Measurements from ENCODE around the gene CDH10.

CDH10 gene

DNA sequence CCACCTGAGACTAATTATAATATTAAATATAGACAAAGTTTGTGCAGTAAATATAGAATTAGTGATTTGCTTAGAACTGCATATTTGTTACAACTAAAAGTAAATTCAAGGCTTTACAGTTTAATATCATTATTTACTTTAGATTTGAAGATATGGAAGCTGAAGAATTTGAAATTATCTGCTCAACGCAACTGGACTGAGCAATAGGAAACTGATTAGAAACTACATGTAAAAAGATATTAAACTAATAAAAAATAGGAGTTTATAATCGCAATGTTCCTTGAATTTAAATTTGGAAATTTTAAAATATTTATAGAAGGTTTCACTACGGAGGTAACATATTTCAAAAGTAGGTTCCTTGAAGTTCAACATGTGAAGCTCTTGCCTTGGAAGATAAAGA lies 55.2 kb downstream of the CDH10 start:
- Histone ChIP-seq H2AFZ (ENCODE audit: low read depth, low read length) (no peak overlapping the region), H3K9me3 (ENCODE audit: low read length) (no peaks in the 10 kb centered on the region), H3K4me1 (ENCODE audit: insufficient read depth, low read length) (no peaks in the 10 kb centered on the region), H3K27me3 (ENCODE audit: insufficient read depth, low read length) (no peaks in the 10 kb centered on the region), H3K36me3 (ENCODE audit: insufficient read depth, low read length) (no peaks in the 10 kb centered on the region), H3K4me3 (ENCODE audit: low read length) (no peak overlapping the region)

DNA sequence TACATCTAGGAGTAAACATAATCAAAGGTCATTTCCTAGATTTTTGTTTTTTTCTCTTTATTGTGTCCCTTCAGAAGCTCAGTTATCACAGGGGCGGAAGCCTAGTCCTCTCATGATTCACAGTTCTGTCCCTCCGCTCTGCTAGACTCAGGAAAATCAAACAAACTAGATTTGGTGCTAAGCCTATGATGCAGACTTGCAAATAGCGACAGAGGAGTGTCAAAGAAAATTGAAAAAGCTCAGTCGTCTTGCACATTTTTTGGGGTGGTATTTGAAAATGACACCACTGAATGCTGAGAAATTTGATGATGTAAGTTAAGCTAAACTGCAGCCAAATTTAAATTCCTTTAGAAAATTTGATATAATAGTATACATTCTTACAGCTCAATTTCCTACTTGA lies 59.0 kb downstream of the CDH10 start:
- Histone ChIP-seq H3K9me3 (ENCODE audit: low read length) (no peaks in the 10 kb centered on the region), H3K27me3 (ENCODE audit: insufficient read depth, low read length) (no peaks in the 10 kb centered on the region), H3K36me3 (ENCODE audit: insufficient read depth, low read length) (no peaks in the 10 kb centered on the region), H3K4me1 (ENCODE audit: insufficient read depth, low read length) (no peaks in the 10 kb centered on the region), H3K4me3 (ENCODE audit: low read length) (no peak overlapping the region), H2AFZ (ENCODE audit: low read depth, low read length) (no peak overlapping the region)

DNA sequence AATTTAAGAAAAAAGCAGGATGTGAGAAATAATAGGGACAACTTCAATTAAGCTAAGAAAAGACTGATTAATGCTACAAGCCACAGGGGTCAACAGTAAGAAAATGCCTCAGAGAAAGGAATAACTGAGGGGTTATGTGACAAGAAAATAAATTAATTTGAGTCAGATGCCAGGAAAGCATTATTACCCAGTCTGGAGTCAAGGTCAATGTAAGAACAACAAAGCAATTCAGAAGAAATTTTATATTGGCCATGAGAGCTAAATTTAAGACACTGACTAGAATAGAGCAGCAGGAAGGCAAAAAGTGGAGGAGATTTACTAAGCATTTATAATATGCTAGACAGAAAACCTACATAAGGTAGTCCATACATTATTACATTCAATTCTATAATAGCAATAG lies 73.5 kb downstream of the CDH10 start:
- no peaks in the 10 kb centered on the region for H3K9me3 ChIP-seq (ENCODE audit: low read length)
- no peaks in the 10 kb centered on the region for H3K36me3 ChIP-seq (ENCODE audit: insufficient read depth, low read length)
- H3K4me3 ChIP-seq (ENCODE audit: low read length): no peak overlapping the region
- H2AFZ ChIP-seq (ENCODE audit: low read depth, low read length): no peak overlapping the region
- peaks cover 2% of the 10 kb centered on the region for H3K4me1 ChIP-seq (ENCODE audit: insufficient read depth, low read length)
- H3K27me3 ChIP-seq (ENCODE audit: insufficient read depth, low read length): no peaks in the 10 kb centered on the region

DNA sequence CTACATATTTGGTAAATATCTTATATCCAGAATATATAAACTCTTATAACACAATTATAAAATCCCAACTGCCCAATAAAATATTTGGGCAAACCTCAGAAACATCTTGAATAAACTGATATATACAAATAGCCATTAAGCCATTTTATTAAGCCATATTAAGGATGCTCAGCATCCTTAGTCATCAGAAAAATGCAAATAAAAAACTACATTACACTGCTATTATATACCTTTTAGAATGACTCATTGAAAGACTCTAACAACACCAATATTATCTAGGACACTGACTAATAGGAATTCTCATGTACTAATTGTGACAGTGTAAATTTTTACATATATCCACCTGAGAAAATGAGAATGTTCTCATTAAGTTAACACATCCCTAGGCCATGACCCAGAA lies 77.8 kb downstream of the CDH10 start:
- no peak overlapping the region for H3K4me3 ChIP-seq (ENCODE audit: low read length)
- H3K4me1 ChIP-seq (ENCODE audit: insufficient read depth, low read length): peaks cover 2% of the 10 kb centered on the region
- no peaks in the 10 kb centered on the region for H3K27me3 ChIP-seq (ENCODE audit: insufficient read depth, low read length)
- no peaks in the 10 kb centered on the region for H3K36me3 ChIP-seq (ENCODE audit: insufficient read depth, low read length)
- H2AFZ ChIP-seq (ENCODE audit: low read depth, low read length): no peak overlapping the region
- H3K9me3 ChIP-seq (ENCODE audit: low read length): no peaks in the 10 kb centered on the region

DNA sequence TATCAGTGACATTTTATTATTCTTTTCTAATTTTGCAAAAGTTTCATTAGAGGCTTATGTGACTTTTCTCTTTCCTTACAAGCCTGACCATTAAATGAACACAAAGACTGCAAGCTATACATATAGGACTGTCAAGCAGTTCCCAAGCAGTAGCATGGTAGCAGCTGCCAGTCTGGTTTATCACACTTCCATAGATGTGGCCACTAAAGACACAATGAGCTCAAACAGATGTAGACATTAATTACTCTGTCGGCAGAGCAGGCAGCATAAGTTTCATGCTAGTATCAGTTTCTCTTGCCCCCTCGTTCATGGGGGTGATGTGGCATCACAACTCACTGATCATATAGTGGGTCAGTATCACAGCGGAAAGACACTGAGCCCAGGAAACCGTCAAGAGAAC lies 89.5 kb downstream of the CDH10 start:
- H3K9me3 ChIP-seq (ENCODE audit: low read length): no peaks in the 10 kb centered on the region
- H3K27me3 ChIP-seq (ENCODE audit: insufficient read depth, low read length): no peaks in the 10 kb centered on the region
- no peaks in the 10 kb centered on the region for H3K36me3 ChIP-seq (ENCODE audit: insufficient read depth, low read length)
- peaks cover 1% of the 10 kb centered on the region for H3K4me1 ChIP-seq (ENCODE audit: insufficient read depth, low read length)
- no peak overlapping the region for H2AFZ ChIP-seq (ENCODE audit: low read depth, low read length)
- H3K4me3 ChIP-seq (ENCODE audit: low read length): no peak overlapping the region

DNA sequence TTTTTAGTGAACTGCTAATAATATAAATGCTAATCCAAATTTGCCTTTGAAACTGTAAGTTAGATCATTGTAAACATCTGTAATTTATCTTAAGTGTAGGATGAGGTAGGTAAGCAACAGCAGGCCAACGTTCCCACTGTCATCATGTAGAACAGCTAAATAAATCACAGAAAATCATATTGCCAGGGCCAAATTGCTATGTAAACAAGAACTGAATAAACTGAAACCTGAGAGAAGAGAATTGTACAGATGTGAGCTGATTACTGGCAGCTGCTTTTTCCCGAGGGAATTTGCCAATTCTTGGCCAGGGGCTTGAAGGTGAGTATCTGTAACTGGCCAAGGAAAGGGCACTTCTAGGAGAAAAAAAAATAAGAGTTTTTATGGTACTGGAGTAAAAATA lies 97.6 kb downstream of the CDH10 start:
- peaks cover 1% of the 10 kb centered on the region for H3K4me1 ChIP-seq (ENCODE audit: insufficient read depth, low read length)
- H2AFZ ChIP-seq (ENCODE audit: low read depth, low read length): no peak overlapping the region
- H3K9me3 ChIP-seq (ENCODE audit: low read length): peaks cover 2% of the 10 kb centered on the region
- no peaks in the 10 kb centered on the region for H3K36me3 ChIP-seq (ENCODE audit: insufficient read depth, low read length)
- no peak overlapping the region for H3K4me3 ChIP-seq (ENCODE audit: low read length)
- no peaks in the 10 kb centered on the region for H3K27me3 ChIP-seq (ENCODE audit: insufficient read depth, low read length)

DNA sequence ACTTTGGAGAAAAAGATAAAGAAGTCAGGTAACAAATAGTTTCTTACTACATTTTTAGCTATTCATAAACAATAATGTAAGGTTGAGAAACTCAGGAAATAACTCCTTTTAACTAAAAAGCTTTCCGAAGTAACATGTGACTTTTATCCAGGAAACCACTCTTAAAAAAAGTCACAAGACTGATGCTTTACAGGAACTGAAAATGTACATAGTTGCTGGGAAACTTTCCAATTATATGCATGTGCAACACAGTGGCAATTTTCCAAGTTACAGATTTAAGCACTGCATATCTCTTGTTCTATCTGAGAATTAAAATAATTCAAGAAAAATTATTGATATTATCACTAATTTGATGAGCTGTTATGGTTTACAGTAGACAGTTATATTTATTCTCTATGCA lies 105.2 kb downstream of the CDH10 start:
- H3K4me3 ChIP-seq (ENCODE audit: low read length): no peak overlapping the region
- peaks cover 9% of the 10 kb centered on the region for H3K4me1 ChIP-seq (ENCODE audit: insufficient read depth, low read length)
- H2AFZ ChIP-seq (ENCODE audit: low read depth, low read length): no peak overlapping the region
- peaks cover 4% of the 10 kb centered on the region for H3K36me3 ChIP-seq (ENCODE audit: insufficient read depth, low read length)
- no peaks in the 10 kb centered on the region for H3K27me3 ChIP-seq (ENCODE audit: insufficient read depth, low read length)
- peaks cover 2% of the 10 kb centered on the region for H3K9me3 ChIP-seq (ENCODE audit: low read length)

DNA sequence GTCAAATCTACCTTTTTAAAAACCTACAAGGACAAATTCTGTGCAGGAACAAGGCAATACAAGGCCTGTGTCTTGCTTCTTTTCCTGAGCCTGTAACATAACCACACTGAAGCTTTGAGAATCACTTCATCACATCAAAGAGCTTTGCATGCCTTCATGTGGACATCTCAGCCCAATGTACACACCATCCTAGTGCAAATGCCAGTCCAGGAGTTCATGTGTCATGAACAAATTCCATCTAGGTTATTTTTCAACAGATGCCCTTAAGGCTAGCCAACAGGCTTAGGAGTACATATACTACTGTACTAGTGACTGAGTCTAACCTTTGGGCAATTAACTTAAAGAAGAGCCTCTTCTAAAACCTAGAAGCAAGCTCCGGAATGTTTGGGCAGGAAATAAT lies 106.4 kb downstream of the CDH10 start:
- no peaks in the 10 kb centered on the region for H3K9me3 ChIP-seq (ENCODE audit: low read length)
- H3K4me1 ChIP-seq (ENCODE audit: insufficient read depth, low read length): peaks cover 9% of the 10 kb centered on the region
- H2AFZ ChIP-seq (ENCODE audit: low read depth, low read length): no peak overlapping the region
- H3K4me3 ChIP-seq (ENCODE audit: low read length): no peak overlapping the region
- H3K27me3 ChIP-seq (ENCODE audit: insufficient read depth, low read length): no peaks in the 10 kb centered on the region
- H3K36me3 ChIP-seq (ENCODE audit: insufficient read depth, low read length): peaks cover 4% of the 10 kb centered on the region

DNA sequence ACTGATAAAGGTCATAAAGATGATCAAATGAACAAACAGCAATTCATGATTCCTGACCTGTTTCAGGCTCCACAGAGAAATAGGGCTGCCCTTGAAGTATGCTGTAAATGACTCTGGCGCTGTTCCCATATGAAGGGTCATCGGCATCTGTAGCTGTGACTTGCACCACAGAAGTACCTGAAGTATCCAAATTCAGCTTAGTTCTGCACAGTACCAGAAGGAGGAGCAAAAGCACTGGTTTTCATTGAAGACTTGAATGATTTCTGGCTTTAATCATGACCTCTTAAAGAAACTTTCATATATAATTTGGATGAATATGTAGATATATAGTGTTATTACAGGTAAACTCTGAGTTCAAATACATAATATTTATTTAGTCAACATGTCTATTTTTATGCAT lies 109.1 kb downstream of the CDH10 start:
- Histone ChIP-seq H3K9me3 (ENCODE audit: low read length) (no peaks in the 10 kb centered on the region), H3K36me3 (ENCODE audit: insufficient read depth, low read length) (peaks cover 4% of the 10 kb centered on the region), H2AFZ (ENCODE audit: low read depth, low read length) (no peak overlapping the region), H3K27me3 (ENCODE audit: insufficient read depth, low read length) (no peaks in the 10 kb centered on the region), H3K4me1 (ENCODE audit: insufficient read depth, low read length) (no peaks in the 10 kb centered on the region), H3K4me3 (ENCODE audit: low read length) (no peak overlapping the region)

DNA sequence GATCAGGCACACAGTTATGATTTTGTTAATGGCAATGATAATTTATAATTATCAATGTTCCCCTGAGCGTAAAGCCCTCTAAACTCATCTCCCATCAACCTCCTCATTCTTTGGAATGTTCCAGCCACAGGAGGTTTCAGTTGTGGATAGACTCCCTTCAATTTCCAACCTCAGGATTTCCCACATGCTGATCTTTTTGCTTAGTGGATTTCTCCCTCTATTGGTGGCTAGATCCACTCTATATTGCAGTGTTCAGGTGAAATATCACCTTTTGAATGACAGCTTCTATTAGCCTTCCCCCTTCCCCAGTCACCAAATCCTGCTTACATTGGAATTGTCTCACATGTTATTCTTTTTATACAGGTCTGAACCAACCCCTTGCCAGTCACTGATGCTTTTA lies 113.9 kb downstream of the CDH10 start:
- Histone ChIP-seq H3K36me3 (ENCODE audit: insufficient read depth, low read length) (peaks cover 4% of the 10 kb centered on the region), H2AFZ (ENCODE audit: low read depth, low read length) (no peak overlapping the region), H3K4me3 (ENCODE audit: low read length) (no peak overlapping the region), H3K4me1 (ENCODE audit: insufficient read depth, low read length) (peaks cover 5% of the 10 kb centered on the region), H3K9me3 (ENCODE audit: low read length) (no peaks in the 10 kb centered on the region), H3K27me3 (ENCODE audit: insufficient read depth, low read length) (no peaks in the 10 kb centered on the region)

DNA sequence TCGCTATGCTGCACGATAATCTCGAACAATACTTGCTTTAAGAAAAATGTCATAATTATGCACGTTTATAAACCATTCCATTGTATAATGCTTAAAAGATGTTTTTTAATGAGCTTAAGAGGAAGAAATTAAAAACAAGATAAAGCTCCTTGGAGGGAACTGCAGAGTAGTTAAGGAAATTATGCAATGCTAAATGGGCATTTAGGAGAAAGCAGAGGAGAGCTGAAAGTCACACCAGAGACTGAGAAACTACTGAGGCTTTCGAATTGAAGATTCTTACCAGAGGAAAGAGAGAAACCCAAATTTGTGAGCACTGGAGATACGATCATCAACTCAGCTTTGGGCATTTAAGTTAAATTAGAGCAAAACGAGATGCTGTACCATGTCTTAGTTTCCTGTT lies 119.4 kb downstream of the CDH10 start:
- Histone ChIP-seq H2AFZ (ENCODE audit: low read depth, low read length) (no peak overlapping the region), H3K9me3 (ENCODE audit: low read length) (no peaks in the 10 kb centered on the region), H3K4me3 (ENCODE audit: low read length) (no peak overlapping the region), H3K27me3 (ENCODE audit: insufficient read depth, low read length) (no peaks in the 10 kb centered on the region), H3K36me3 (ENCODE audit: insufficient read depth, low read length) (no peaks in the 10 kb centered on the region), H3K4me1 (ENCODE audit: insufficient read depth, low read length) (peaks cover 5% of the 10 kb centered on the region)

DNA sequence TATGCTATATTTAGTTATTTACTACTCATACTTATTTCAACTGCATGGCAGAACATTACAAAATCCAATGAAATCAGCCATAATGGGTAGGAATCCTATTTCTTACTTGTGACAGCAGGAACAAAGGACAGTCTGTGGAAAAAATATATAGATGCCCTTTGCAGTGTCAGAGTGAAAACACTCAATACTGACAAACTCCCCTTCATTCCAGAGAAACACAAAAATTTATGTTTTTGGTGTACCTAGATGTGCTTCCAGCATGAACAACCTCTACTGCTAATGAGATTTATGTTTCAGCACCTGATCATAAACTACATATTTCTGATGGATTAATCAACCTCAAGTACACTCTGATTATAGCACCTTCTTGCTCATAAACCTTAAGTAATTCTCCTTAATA lies 132.4 kb downstream of the CDH10 start:
- no peaks in the 10 kb centered on the region for H3K9me3 ChIP-seq (ENCODE audit: low read length)
- H3K36me3 ChIP-seq (ENCODE audit: insufficient read depth, low read length): no peaks in the 10 kb centered on the region

DNA sequence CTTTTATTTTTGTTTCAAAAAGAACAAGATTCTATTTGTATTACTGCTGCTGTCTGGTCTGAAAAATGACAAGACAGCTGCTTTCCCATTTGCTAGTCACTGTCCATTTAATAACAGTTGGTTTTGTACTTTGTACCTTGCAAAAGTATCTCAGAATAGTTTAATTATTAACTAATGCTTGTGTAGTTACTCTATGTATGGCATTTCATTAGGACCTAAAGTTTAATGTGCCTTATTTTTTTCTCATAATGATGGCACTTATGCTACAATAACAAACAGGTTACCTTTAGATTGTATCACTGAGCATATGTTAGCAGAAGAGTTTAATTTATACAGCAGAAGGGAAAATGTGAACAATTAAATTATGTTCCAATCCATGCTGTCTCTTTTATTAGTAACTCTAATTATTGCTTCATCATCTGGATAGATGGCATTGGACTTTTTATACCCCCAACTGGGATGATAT lies 134.2 kb downstream of the CDH10 start:
- Histone ChIP-seq H3K36me3 (ENCODE audit: insufficient read depth, low read length) (no peaks in the 10 kb centered on the region), H3K9me3 (ENCODE audit: low read length) (no peaks in the 10 kb centered on the region), H3K4me3 (ENCODE audit: low read length) (no peak overlapping the region), H3K4me1 (ENCODE audit: insufficient read depth, low read length) (no peaks in the 10 kb centered on the region), H3K27me3 (ENCODE audit: insufficient read depth, low read length) (no peaks in the 10 kb centered on the region), H2AFZ (ENCODE audit: low read depth, low read length) (no peak overlapping the region)

More for the DNA sequence above, 132.4 kb downstream of the CDH10 start:
- H3K4me1 ChIP-seq (ENCODE audit: insufficient read depth, low read length): no peaks in the 10 kb centered on the region
- H3K27me3 ChIP-seq (ENCODE audit: insufficient read depth, low read length): no peaks in the 10 kb centered on the region
- H3K4me3 ChIP-seq (ENCODE audit: low read length): no peak overlapping the region
- H2AFZ ChIP-seq (ENCODE audit: low read depth, low read length): no peak overlapping the region

DNA sequence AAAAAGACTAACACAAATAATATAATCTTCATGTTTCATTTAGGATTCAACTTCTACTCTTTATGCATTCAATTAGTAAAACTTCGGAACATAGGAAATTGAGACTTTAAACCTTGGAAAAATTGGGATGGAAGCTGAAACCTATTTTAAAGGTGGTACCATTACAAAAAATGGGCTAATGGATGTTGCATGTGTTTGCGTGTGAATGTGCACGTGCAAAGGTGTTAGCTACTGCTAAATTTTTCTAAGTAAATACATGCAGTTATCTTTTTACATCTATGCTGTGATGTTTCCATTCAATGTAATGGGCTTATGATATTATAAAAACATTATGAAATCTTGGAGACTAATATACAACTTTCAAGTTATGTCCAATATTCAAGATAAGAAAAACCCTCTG lies 134.8 kb downstream of the CDH10 start:
- no peak overlapping the region for H2AFZ ChIP-seq (ENCODE audit: low read depth, low read length)
- H3K4me3 ChIP-seq (ENCODE audit: low read length): no peak overlapping the region
- H3K36me3 ChIP-seq (ENCODE audit: insufficient read depth, low read length): no peaks in the 10 kb centered on the region
- H3K4me1 ChIP-seq (ENCODE audit: insufficient read depth, low read length): no peaks in the 10 kb centered on the region
- H3K9me3 ChIP-seq (ENCODE audit: low read length): no peaks in the 10 kb centered on the region
- no peaks in the 10 kb centered on the region for H3K27me3 ChIP-seq (ENCODE audit: insufficient read depth, low read length)
